Measurements from ENCODE around the gene GLRX. TPM values are rescaled to one million over a fixed set of nuclear protein-coding genes. Genes with fewer than 3 reads are reported as not detected.
A peak's percentile ranks its signal among the peaks of the same experiment; 100 is the strongest.

The GLRX gene
- total and polyA plus RNA-seq, 2 of the 13 experiments (the other 11 are each of a cell fraction or from before 2014, with no cell fraction given) = 63.8 to 499 TPM

DNA sequence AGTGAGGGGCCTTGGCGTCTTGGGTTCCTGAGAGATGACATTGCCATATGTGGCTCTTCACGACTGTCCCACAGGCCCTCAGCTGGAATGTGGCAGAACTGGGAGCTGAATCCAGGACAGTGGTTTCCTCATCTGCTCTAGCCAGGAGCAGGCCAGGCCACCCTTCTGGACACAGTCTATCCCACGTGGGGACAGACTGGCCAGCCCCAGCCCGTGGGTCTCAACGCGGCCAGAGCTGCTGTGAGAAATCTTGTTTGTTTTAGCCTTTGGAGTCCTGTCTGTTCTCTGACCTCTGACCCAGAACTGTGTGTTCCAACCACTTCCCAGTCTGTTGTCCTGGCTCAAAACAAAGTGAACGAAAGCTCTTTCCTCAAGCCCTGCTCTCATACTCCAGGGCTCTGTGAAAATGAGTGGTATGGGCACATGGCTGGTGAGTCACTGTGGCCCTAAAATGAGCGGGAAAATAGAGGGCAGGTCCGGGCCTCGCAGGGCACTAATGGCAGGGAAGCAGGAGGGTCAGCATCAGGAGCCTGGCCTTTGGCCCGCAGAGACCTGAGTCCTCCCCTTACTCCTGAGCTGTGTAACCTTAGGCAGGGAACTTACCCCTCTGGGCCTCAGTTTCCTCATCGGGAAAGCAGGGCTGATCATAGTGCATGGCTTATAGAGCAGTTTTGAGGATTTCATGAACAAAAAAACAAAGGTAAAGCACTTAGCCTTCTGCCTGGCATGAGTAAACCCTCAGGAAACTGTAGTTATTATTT lies 34.8 kb upstream of the GLRX start:
- H3K4me1 ChIP-seq (ENCODE audit: insufficient read depth, low read length) = peaks cover 61% of the 10 kb centered on the region
- no TSS peak for BruUV-seq (replicated peaks)
- TF ChIP-seq ZFY (CRISPR knock-in tag; IDR thresholded peaks at IDR 0.05) (peak; percentile 66), ETV5 (CRISPR knock-in tag; IDR thresholded peaks at IDR 0.05; ENCODE audit: borderline replicate concordance) (peak; percentile 59), SP1 (IDR thresholded peaks at IDR 0.05) (no peak), SP1 (CRISPR knock-in tag; IDR thresholded peaks at IDR 0.05) (no peak), TBX2 (CRISPR knock-in tag; IDR thresholded peaks at IDR 0.05; ENCODE audit: borderline replicate concordance) (peak; percentile 87), ZNF563 (CRISPR knock-in tag; IDR thresholded peaks at IDR 0.05) (peak; percentile 73; the same call in 1 of the 2 replicates), HCFC1 (IDR thresholded peaks at IDR 0.05; ENCODE audit: low read depth, low read length) (no peak), KDM6A (CRISPR knock-in tag; IDR thresholded peaks at IDR 0.05; ENCODE audit: low read depth) (peak; percentile 55), ZNF720 (CRISPR knock-in tag; IDR thresholded peaks at IDR 0.05) (no peak), RAD21 (CRISPR knock-in tag; IDR thresholded peaks at IDR 0.05) (no peak), KDM2A (CRISPR knock-in tag; IDR thresholded peaks at IDR 0.05; ENCODE audit: borderline replicate concordance, low read depth) (no peak), ZNF552 (CRISPR knock-in tag; IDR thresholded peaks at IDR 0.05; ENCODE audit: borderline replicate concordance) (peak; percentile 64; the same call in 1 of the 2 replicates), SP4 (CRISPR knock-in tag; IDR thresholded peaks at IDR 0.05) (peak; percentile 41; the same call in 1 of the 2 replicates), ZNF234 (CRISPR knock-in tag; conservative IDR thresholded peaks at IDR 0.05) (no peak), HMGA1 (CRISPR knock-in tag; conservative IDR thresholded peaks at IDR 0.05) (no peak), ZNF251 (CRISPR knock-in tag; IDR thresholded peaks at IDR 0.05) (no peak), ZBTB8A (CRISPR knock-in tag; IDR thresholded peaks at IDR 0.05; ENCODE audit: borderline replicate concordance, low read depth) (peak; percentile 52; the same call in 1 of the 2 replicates), TGIF2 (CRISPR knock-in tag; IDR thresholded peaks at IDR 0.05) (no peak)
- TF ChIP-seq, protein P1, sequence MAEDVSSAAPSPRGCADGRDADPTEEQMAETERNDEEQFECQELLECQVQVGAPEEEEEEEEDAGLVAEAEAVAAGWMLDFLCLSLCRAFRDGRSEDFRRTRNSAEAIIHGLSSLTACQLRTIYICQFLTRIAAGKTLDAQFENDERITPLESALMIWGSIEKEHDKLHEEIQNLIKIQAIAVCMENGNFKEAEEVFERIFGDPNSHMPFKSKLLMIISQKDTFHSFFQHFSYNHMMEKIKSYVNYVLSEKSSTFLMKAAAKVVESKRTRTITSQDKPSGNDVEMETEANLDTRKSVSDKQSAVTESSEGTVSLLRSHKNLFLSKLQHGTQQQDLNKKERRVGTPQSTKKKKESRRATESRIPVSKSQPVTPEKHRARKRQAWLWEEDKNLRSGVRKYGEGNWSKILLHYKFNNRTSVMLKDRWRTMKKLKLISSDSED (CRISPR knock-in tag; IDR thresholded peaks at IDR 0.05) = no peak
- TF ChIP-seq, protein P2, sequence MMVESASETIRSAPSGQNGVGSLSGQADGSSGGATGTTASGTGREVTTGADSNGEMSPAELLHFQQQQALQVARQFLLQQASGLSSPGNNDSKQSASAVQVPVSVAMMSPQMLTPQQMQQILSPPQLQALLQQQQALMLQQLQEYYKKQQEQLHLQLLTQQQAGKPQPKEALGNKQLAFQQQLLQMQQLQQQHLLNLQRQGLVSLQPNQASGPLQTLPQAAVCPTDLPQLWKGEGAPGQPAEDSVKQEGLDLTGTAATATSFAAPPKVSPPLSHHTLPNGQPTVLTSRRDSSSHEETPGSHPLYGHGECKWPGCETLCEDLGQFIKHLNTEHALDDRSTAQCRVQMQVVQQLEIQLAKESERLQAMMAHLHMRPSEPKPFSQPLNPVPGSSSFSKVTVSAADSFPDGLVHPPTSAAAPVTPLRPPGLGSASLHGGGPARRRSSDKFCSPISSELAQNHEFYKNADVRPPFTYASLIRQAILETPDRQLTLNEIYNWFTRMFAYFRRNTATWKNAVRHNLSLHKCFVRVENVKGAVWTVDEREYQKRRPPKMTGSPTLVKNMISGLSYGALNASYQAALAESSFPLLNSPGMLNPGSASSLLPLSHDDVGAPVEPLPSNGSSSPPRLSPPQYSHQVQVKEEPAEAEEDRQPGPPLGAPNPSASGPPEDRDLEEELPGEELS (CRISPR knock-in tag; IDR thresholded peaks at IDR 0.05) = peak; percentile 81
- TF ChIP-seq, protein P3, sequence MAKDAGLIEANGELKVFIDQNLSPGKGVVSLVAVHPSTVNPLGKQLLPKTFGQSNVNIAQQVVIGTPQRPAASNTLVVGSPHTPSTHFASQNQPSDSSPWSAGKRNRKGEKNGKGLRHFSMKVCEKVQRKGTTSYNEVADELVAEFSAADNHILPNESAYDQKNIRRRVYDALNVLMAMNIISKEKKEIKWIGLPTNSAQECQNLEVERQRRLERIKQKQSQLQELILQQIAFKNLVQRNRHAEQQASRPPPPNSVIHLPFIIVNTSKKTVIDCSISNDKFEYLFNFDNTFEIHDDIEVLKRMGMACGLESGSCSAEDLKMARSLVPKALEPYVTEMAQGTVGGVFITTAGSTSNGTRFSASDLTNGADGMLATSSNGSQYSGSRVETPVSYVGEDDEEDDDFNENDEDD (CRISPR knock-in tag; IDR thresholded peaks at IDR 0.05; ENCODE audit: borderline replicate concordance) = peak; percentile 99

More for the DNA sequence above, 34.8 kb upstream of the GLRX start:
- Histone ChIP-seq H3K4me2 (ENCODE audit: low read depth, low read length) (peak overlapping the region; percentile 64), H2AFZ (ENCODE audit: low read length) (no peak overlapping the region), H4K20me1 (ENCODE audit: insufficient read depth, low read length) (no peaks in the 10 kb centered on the region), H3K9ac (ENCODE audit: insufficient read depth, low read depth, low read length) (peak overlapping the region; percentile 52), H3K27ac (ENCODE audit: extremely low read length, insufficient read depth, low read length) (peak overlapping the region; percentile 71), H3K79me2 (ENCODE audit: insufficient read depth, low read length) (peaks cover 9% of the 10 kb centered on the region), H3K9me3 (ENCODE audit: low read length) (no peaks in the 10 kb centered on the region), H3K36me3 (replicated peaks in 1 of 2; ENCODE audit: control insufficient read depth in 1 of 2, insufficient read depth in 2 of 2, low read length in 2 of 2) (no peaks in the 10 kb centered on the region), H3K27me3 (ENCODE audit: control insufficient read depth in 1 of 2, insufficient read depth in 2 of 2, low read length in 2 of 2) (no peaks in the 10 kb centered on the region), H3K4me3 (replicated peaks in 1 of 3; ENCODE audit: insufficient read depth in 1 of 3, low read depth in 2 of 3, low read length in 3 of 3) (no peak overlapping the region)
- CTCF ChIA-PET (ENCODE audit: low intra/inter-chr PET ratio, low total read pairs) = no interaction called here
- POLR2A ChIA-PET = interaction anchor here (0.7 to 4.4 kb wide), 9 partner anchors 8 to 479 kb away, joined by 3 to 32 read pairs (median 4); partner anchors contain the start of gene GLRX
- FAIRE-seq (peak; percentile 92), ATAC-seq (peak; percentile 79), DNase-seq (ENCODE audit: low spot score) (peak; percentile 93)
- intact Hi-C loops (cut with micrococcal nuclease; ENCODE audit: unreplicated experiment) (loop anchor here (5.0 kb wide), 2 partner anchors 260 to 480 kb away; no protein-coding TSS in a partner anchor), in situ Hi-C loops (cut with HindIII; ENCODE audit: extremely low pct_ligation_motif_present, low pct_unique_long_range_greater_than_20kb) (loop anchor here (5.0 kb wide), 2 partner anchors 100 to 480 kb away; no protein-coding TSS in a partner anchor)
- 5% methylated on average over 11 of the region's 12 CpGs for WGBS (ENCODE audit: low lambda C conversion rate)

All from HepG2 (cell line).